Anterior cingulate cortex (tissue), 58 donors: Measurements from ENCODE around the gene PVR.
"Not testable (repeated sequence)": the region's sequence is repeated elsewhere in the genome, so short reads cannot be mapped to it uniquely, and the experiment has no call there.

ENCODE experiments used
- DNase-seq, 58 donors: peaks; one replicate each; lab custom pipeline; 2025; lab: John Stamatoyannopoulos, UW

Gene PVR

GRCh38 chr19:44617110-44617880 lies 26.4 kb upstream of the PVR start:
- DNase-seq, result no peak

GRCh38 chr19:44618640-44619357 lies 24.9 kb upstream of the PVR start:
- DNase-seq, result no peak

- no peak for DNase-seq
Observed at GRCh38 chr19:44620667-44621066, 23.0 kb upstream of the PVR start.

- no peak for DNase-seq
Observed at GRCh38 chr19:44621367-44621766, 22.3 kb upstream of the PVR start.

GRCh38 chr19:44623080-44623479 lies 20.6 kb upstream of the PVR start:
- DNase-seq, result no peak

- no peak for DNase-seq
Observed at GRCh38 chr19:44623626-44624025, 20.1 kb upstream of the PVR start.

- DNase-seq, result no peak
Observed at GRCh38 chr19:44624840-44625354, 18.8 kb upstream of the PVR start.

- not testable (repeated sequence) for DNase-seq
Observed at GRCh38 chr19:44625637-44626036, 18.1 kb upstream of the PVR start.

GRCh38 chr19:44626048-44626624 lies 17.6 kb upstream of the PVR start:
- DNase-seq, result no peak

GRCh38 chr19:44627631-44628030 lies 16.1 kb upstream of the PVR start:
- no peak for DNase-seq

GRCh38 chr19:44628793-44629192 lies 14.9 kb upstream of the PVR start:
- no peak for DNase-seq

GRCh38 chr19:44631611-44632010 lies 12.1 kb upstream of the PVR start:
- not testable (repeated sequence) for DNase-seq

GRCh38 chr19:44634058-44634457 lies 9.7 kb upstream of the PVR start:
- not testable (repeated sequence) for DNase-seq

GRCh38 chr19:44634785-44635184 lies 8.9 kb upstream of the PVR start:
- DNase-seq, result no peak

- no peak for DNase-seq
Observed at GRCh38 chr19:44635581-44636438, 7.9 kb upstream of the PVR start.

GRCh38 chr19:44636439-44637389 lies 7.0 kb upstream of the PVR start:
- DNase-seq, result no peak

GRCh38 chr19:44637390-44637764 lies 6.3 kb upstream of the PVR start:
- DNase-seq, result no peak

GRCh38 chr19:44640518-44640917 lies 3.2 kb upstream of the PVR start:
- DNase-seq, result no peak

- no peak for DNase-seq
Observed at GRCh38 chr19:44641501-44642265, 2.0 kb upstream of the PVR start.
